ENCODE results near the gene HOXB4.
A peak's percentile ranks its signal among the peaks of the same experiment; 100 is the strongest.
"Not testable (repeated sequence)": the region's sequence is repeated elsewhere in the genome, so short reads cannot be mapped to it uniquely, and the experiment has no call there.

The HOXB4 gene

DNA sequence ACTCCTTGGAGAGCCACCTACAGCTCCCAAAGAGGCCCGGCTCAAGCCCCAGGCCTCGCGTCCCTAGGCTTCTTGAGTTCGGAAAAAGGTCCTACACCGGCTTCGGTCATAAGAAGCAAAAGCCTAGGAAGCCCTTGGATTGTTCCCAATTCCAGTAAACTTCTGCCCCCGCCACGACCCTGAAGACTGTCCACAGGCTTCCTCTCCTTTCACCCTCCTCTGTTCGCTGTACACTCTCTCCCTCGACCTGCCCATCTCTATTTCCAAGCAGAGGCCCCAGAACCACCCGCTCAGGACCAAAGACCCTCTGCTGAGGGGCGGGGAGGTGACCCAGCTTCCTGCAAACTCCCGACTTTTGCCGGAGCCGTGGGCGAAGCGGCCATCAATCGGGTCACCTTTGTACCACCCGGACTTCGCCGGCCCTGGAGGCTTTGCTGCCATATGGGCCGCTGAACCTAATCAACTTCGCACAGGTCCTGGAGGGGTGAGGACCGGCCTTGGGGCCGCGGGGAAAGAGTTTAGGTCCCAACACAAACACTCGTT is 36.0 kb downstream of the HOXB4 start:
- H3K4me1 ChIP-seq (ENCODE audit: control insufficient read depth, insufficient read depth, low read length), result peaks cover 45% of the 10 kb centered on the region
- peak overlapping the region; percentile 87 to 93 for H3K4me3 ChIP-seq (ENCODE audit: low read length in 2 of 2)
- peaks cover 0 to 2% of the 10 kb centered on the region in 2 donors for H3K36me3 ChIP-seq (ENCODE audit: control insufficient read depth in 2 of 2, insufficient read depth in 2 of 2, low read length in 2 of 2)
- H3K27me3 ChIP-seq (ENCODE audit: control insufficient read depth in 1 of 2, insufficient read depth in 2 of 2, low read length in 2 of 2), result no peaks in the 10 kb centered on the region
- no peaks in the 10 kb centered on the region for H3K9me3 ChIP-seq (ENCODE audit: control insufficient read depth in 2 of 2, low read length in 2 of 2)
- H3K27ac ChIP-seq (ENCODE audit: low read length), result peak overlapping the region; percentile 97
- H3K9ac ChIP-seq (ENCODE audit: low read length in 2 of 2), result peak overlapping the region; percentile 90 to 95

DNA sequence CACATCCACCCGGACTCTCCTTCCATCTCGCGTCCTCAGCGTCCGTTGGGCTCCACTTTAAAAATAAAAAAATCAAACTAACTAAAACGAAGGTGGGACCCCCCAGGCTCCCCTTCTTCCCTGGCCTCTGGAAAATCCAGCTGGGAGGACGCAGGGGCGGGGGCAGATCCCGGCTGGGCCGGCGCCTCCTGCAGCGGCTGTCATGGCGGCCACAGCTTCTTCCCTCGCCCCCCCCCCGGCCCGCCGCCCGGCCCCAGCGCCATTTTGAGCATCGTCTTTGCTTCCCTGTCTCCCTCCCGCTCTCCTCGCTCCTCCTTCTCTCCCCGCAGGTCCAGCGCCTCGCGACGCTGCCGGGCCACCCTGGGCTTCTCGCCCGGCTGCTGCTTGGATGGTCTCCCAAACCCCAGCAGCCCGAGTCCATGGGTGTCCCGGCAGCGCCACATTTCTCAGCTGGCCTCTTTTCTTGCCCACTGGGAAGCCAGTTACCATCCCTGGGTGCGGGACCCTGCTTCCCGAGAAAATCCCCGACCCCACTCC is 36.5 kb downstream of the HOXB4 start:
- Histone ChIP-seq H3K9me3 (ENCODE audit: control insufficient read depth in 2 of 2, low read length in 2 of 2) (no peaks in the 10 kb centered on the region), H3K27me3 (ENCODE audit: control insufficient read depth in 1 of 2, insufficient read depth in 2 of 2, low read length in 2 of 2) (no peaks in the 10 kb centered on the region), H3K9ac (ENCODE audit: low read length in 2 of 2) (peak overlapping the region; percentile 90 to 95), H3K27ac (ENCODE audit: low read length) (peak overlapping the region; percentile 97), H3K36me3 (ENCODE audit: control insufficient read depth in 2 of 2, insufficient read depth in 2 of 2, low read length in 2 of 2) (peaks cover 0 to 2% of the 10 kb centered on the region in 2 donors), H3K4me1 (ENCODE audit: control insufficient read depth, insufficient read depth, low read length) (peaks cover 39% of the 10 kb centered on the region), H3K4me3 (ENCODE audit: low read length in 2 of 2) (peak overlapping the region; percentile 87 to 93)

GRCh38 chr17:48541036-48541576 is 37.0 kb downstream of the HOXB4 start:
- peaks cover 34% of the 10 kb centered on the region for H3K4me1 ChIP-seq (ENCODE audit: control insufficient read depth, insufficient read depth, low read length)
- H3K27ac ChIP-seq (ENCODE audit: low read length), result peak overlapping the region; percentile 97
- H3K4me3 ChIP-seq (ENCODE audit: low read length in 2 of 2), result peak overlapping the region; percentile 68 to 93
- H3K36me3 ChIP-seq (ENCODE audit: control insufficient read depth in 2 of 2, insufficient read depth in 2 of 2, low read length in 2 of 2), result peaks cover 0 to 2% of the 10 kb centered on the region in 2 donors
- H3K27me3 ChIP-seq (ENCODE audit: control insufficient read depth in 1 of 2, insufficient read depth in 2 of 2, low read length in 2 of 2), result no peaks in the 10 kb centered on the region
- peak overlapping the region; percentile 90 to 94 for H3K9ac ChIP-seq (ENCODE audit: low read length in 2 of 2)
- H3K9me3 ChIP-seq (ENCODE audit: control insufficient read depth in 2 of 2, low read length in 2 of 2), result no peaks in the 10 kb centered on the region

- peaks cover 0 to 2% of the 10 kb centered on the region in 2 donors for H3K36me3 ChIP-seq (ENCODE audit: control insufficient read depth in 2 of 2, insufficient read depth in 2 of 2, low read length in 2 of 2)
- peak overlapping the region in 1 of 2 donors; percentile 30 for H3K4me3 ChIP-seq (ENCODE audit: low read length in 2 of 2)
- no peaks in the 10 kb centered on the region for H3K27me3 ChIP-seq (ENCODE audit: control insufficient read depth in 1 of 2, insufficient read depth in 2 of 2, low read length in 2 of 2)
- no peaks in the 10 kb centered on the region for H3K9me3 ChIP-seq (ENCODE audit: control insufficient read depth in 2 of 2, low read length in 2 of 2)
- H3K4me1 ChIP-seq (ENCODE audit: control insufficient read depth, insufficient read depth, low read length), result peaks cover 25% of the 10 kb centered on the region
- H3K9ac ChIP-seq (ENCODE audit: low read length in 2 of 2), result no peak overlapping the region
- peak overlapping the region; percentile 55 for H3K27ac ChIP-seq (ENCODE audit: low read length)
Observed at GRCh38 chr17:48540213-48540612, 37.9 kb downstream of the HOXB4 start.

- Histone ChIP-seq H3K27me3 (ENCODE audit: control insufficient read depth in 1 of 2, insufficient read depth in 2 of 2, low read length in 2 of 2) (no peaks in the 10 kb centered on the region), H3K9me3 (ENCODE audit: control insufficient read depth in 2 of 2, low read length in 2 of 2) (no peaks in the 10 kb centered on the region), H3K36me3 (ENCODE audit: control insufficient read depth in 2 of 2, insufficient read depth in 2 of 2, low read length in 2 of 2) (peaks cover 0 to 2% of the 10 kb centered on the region in 2 donors), H3K4me1 (ENCODE audit: control insufficient read depth, insufficient read depth, low read length) (peaks cover 21% of the 10 kb centered on the region), H3K4me3 (ENCODE audit: low read length in 2 of 2) (no peak overlapping the region), H3K9ac (ENCODE audit: low read length in 2 of 2) (no peak overlapping the region), H3K27ac (ENCODE audit: low read length) (peak overlapping the region; percentile 55)
Observed at GRCh38 chr17:48539177-48539576, 39.0 kb downstream of the HOXB4 start.

DNA sequence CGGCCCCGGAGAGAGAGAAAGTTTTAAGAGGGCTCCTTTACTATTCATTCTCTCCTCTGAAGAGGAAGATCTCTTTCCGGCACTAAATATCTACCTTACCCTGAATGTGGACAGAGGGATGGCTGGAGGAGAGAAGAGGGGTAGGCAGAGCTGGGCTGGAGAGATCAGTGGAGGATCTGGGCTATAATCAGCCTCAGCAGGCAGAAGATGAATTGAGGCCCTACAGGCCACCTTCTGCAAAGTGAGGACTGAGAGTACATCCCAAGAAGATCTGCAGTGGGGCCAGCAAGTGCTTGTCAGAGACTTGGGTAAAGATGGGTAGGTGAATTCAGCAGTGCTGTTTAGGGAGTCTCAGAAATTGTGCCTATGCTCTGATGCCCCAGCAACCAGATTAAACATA is 40.8 kb downstream of the HOXB4 start:
- Histone ChIP-seq H3K4me3 (ENCODE audit: low read length in 2 of 2) (no peak overlapping the region), H3K9ac (ENCODE audit: low read length in 2 of 2) (no peak overlapping the region), H3K27ac (ENCODE audit: low read length) (no peak overlapping the region), H3K36me3 (ENCODE audit: control insufficient read depth in 2 of 2, insufficient read depth in 2 of 2, low read length in 2 of 2) (no peaks in the 10 kb centered on the region), H3K4me1 (ENCODE audit: control insufficient read depth, insufficient read depth, low read length) (peaks cover 20% of the 10 kb centered on the region), H3K9me3 (ENCODE audit: control insufficient read depth in 2 of 2, low read length in 2 of 2) (no peaks in the 10 kb centered on the region), H3K27me3 (ENCODE audit: control insufficient read depth in 1 of 2, insufficient read depth in 2 of 2, low read length in 2 of 2) (no peaks in the 10 kb centered on the region)

- not testable (repeated sequence) for H3K27ac ChIP-seq (ENCODE audit: low read length); H3K36me3 ChIP-seq (ENCODE audit: control insufficient read depth in 2 of 2, insufficient read depth in 2 of 2, low read length in 2 of 2); H3K4me3 ChIP-seq (ENCODE audit: low read length in 2 of 2); H3K9me3 ChIP-seq (ENCODE audit: control insufficient read depth in 2 of 2, low read length in 2 of 2); H3K9ac ChIP-seq (ENCODE audit: low read length in 2 of 2); H3K27me3 ChIP-seq (ENCODE audit: control insufficient read depth in 1 of 2, insufficient read depth in 2 of 2, low read length in 2 of 2)
- peaks cover 12% of the 10 kb centered on the region for H3K4me1 ChIP-seq (ENCODE audit: control insufficient read depth, insufficient read depth, low read length)
Observed at GRCh38 chr17:48535793-48536559, 42.2 kb downstream of the HOXB4 start.

- no peak overlapping the region for H3K9ac ChIP-seq (ENCODE audit: low read length in 2 of 2)
- no peaks in the 10 kb centered on the region for H3K4me1 ChIP-seq (ENCODE audit: control insufficient read depth, insufficient read depth, low read length)
- H3K36me3 ChIP-seq (ENCODE audit: control insufficient read depth in 2 of 2, insufficient read depth in 2 of 2, low read length in 2 of 2), result no peaks in the 10 kb centered on the region
- no peak overlapping the region for H3K27ac ChIP-seq (ENCODE audit: low read length)
- no peak overlapping the region for H3K4me3 ChIP-seq (ENCODE audit: low read length in 2 of 2)
- H3K27me3 ChIP-seq (ENCODE audit: control insufficient read depth in 1 of 2, insufficient read depth in 2 of 2, low read length in 2 of 2), result peaks cover 0 to 7% of the 10 kb centered on the region in 2 donors
- no peaks in the 10 kb centered on the region for H3K9me3 ChIP-seq (ENCODE audit: control insufficient read depth in 2 of 2, low read length in 2 of 2)
Observed at GRCh38 chr17:48532261-48532660, 45.9 kb downstream of the HOXB4 start.

GRCh38 chr17:48530887-48531272 is 47.3 kb downstream of the HOXB4 start, which contains the start of gene HOXB1:
Gene HOXB1, minus strand, starts transcription at chr17:48531011. Its CDS starts 107 bp downstream, at chr17:48530904.
- peaks cover 0 to 10% of the 10 kb centered on the region in 2 donors for H3K27me3 ChIP-seq (ENCODE audit: control insufficient read depth in 1 of 2, insufficient read depth in 2 of 2, low read length in 2 of 2)
- no peaks in the 10 kb centered on the region for H3K4me1 ChIP-seq (ENCODE audit: control insufficient read depth, insufficient read depth, low read length)
- H3K4me3 ChIP-seq (ENCODE audit: low read length in 2 of 2), result no peak within 1 kb of the TSS
- H3K9ac ChIP-seq (ENCODE audit: low read length in 2 of 2), result no peak within 1 kb of the TSS
- H3K27ac ChIP-seq (ENCODE audit: low read length), result no peak within 1 kb of the TSS
- no peaks in the 10 kb centered on the region for H3K36me3 ChIP-seq (ENCODE audit: control insufficient read depth in 2 of 2, insufficient read depth in 2 of 2, low read length in 2 of 2)
- H3K9me3 ChIP-seq (ENCODE audit: control insufficient read depth in 2 of 2, low read length in 2 of 2), result no peaks in the 10 kb centered on the region

DNA sequence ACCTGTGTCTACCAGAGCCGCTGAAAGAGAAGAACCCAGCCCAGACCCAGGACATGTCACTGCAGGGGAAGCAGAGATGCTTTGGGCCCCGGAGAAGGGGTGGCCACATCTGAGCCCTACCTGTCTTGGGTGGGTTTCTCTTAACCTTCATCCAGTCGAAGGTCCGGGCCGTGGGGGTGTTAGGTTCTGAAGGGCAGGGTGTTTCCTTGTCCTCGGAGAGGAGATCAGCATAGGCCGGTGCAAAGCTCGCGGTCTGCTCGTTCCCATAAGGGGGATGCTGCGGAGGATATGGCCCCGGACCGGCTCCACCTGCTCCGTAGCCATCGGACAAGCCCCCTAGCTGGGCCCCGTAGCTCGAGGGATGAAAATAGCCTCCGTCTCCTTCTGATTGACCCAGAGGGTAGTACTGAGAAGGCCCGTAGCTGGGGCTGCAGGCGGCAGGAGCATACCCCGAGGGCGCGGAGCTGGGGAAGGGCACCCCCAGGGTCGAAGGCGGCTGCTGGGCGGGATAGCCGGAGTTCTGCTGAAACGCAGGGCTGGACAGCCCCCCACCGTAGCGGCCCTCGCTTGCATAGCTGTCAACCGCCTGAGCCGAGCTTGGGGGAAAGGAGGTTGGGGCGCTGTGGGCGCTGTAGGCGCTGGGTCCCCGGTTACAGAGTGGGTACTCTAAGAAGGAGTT is 47.8 kb downstream of the HOXB4 start:
- Histone ChIP-seq H3K4me3 (ENCODE audit: low read length in 2 of 2) (no peak overlapping the region), H3K4me1 (ENCODE audit: control insufficient read depth, insufficient read depth, low read length) (no peaks in the 10 kb centered on the region), H3K9ac (ENCODE audit: low read length in 2 of 2) (no peak overlapping the region), H3K9me3 (ENCODE audit: control insufficient read depth in 2 of 2, low read length in 2 of 2) (no peaks in the 10 kb centered on the region), H3K27ac (ENCODE audit: low read length) (no peak overlapping the region), H3K36me3 (ENCODE audit: control insufficient read depth in 2 of 2, insufficient read depth in 2 of 2, low read length in 2 of 2) (no peaks in the 10 kb centered on the region), H3K27me3 (ENCODE audit: control insufficient read depth in 1 of 2, insufficient read depth in 2 of 2, low read length in 2 of 2) (peaks cover 0 to 10% of the 10 kb centered on the region in 2 donors)

Measured in stomach smooth muscle (tissue), 2 donors.